GM21526 (cell line): ENCODE measurements around the gene MAEA.
"Not testable (repeated sequence)": the region's sequence is repeated elsewhere in the genome, so short reads cannot be mapped to it uniquely, and the experiment has no call there.

ENCODE experiments used
- ATAC-seq: cut with Tn5 transposase; IDR thresholded peaks from one replicate; pipeline ENCODE4 v1.9.1; 2021; ENCODE audit warnings: moderate library complexity; ENCODE audit not compliant: unreplicated experiment, low FRiP score

MAEA gene

GRCh38 chr4:1333256-1333655 lies 43.6 kb downstream of the MAEA start:
- no peak for ATAC-seq

DNA sequence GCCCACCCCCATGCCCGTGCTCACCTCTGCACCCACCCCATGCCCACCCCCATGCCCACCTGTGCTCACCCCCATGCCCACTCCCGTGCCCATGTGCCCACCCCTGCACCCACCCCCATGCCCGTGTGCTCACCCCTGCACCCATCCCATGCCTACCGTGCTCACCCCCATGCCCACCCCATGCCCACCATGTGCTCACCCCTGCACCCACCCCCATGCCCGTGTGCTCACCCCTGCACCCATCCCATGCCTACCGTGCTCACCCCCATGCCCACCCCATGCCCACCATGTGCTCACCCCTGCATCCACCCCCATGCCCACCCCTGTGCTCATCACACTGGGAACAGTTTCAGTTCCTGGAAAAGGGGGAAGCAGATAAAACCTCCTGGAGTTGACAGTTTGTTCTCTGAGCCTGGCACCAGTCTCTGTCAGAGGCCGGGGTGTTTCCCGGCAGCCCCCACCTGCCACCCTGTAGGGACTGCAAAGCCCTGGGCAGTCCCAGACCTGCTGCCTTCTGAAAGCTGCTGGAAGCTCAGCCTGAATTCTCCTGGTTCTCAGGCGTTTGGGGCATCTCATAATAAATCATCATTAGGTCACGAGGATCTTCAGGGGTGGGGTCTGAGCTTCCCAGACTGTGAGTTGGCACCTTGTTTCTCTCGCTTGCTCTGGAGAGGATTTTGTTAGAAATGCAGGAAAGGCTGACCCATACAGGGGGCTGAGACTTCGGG lies 44.3 kb downstream of the MAEA start:
- ATAC-seq: not testable (repeated sequence)

DNA sequence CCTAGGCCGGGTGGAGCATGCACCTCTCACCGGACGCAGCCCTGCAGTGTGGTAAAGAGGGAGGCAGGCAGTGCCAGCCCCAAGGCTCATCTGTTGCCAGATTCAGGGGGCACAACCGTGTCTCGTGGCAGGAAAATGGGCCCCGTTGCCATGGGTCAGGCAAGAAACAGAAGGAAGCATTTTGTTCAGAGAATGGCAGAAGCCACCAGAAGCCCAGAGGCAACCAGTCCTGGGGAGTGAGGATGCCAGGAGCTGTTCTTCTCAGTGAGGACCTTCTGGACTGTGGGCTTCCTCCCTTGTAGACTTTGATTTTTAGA lies 44.8 kb downstream of the MAEA start:
- no peak for ATAC-seq

GRCh38 chr4:1335193-1335883 lies 45.6 kb downstream of the MAEA start:
- ATAC-seq: not testable (repeated sequence)

GRCh38 chr4:1336088-1336491 lies 46.4 kb downstream of the MAEA start:
- no peak for ATAC-seq

DNA sequence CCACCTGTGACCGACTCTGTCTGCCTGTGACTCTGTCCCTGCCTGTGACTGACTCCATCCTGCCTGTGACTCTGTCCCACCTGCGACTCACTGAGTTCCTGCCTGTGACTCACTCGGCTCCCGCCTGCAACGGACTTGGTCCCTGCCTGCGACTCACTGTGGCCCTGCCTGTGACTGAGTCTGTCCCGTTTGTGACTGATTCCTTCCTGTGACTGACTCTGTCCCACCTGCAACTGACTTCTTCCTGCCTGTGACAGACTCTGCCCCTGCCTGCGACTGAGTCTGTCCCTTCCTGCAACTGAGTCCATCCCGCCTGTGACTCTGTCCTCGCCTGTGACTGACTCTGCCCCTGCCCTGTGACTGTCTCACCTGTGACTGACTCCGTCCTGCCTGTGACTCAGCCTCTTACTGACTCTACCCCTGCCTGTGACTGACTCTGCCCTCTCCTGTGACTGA lies 47.7 kb downstream of the MAEA start:
- ATAC-seq: no peak

- ATAC-seq: no peak
Measured at GRCh38 chr4:1337951-1338751, 48.5 kb downstream of the MAEA start.

DNA sequence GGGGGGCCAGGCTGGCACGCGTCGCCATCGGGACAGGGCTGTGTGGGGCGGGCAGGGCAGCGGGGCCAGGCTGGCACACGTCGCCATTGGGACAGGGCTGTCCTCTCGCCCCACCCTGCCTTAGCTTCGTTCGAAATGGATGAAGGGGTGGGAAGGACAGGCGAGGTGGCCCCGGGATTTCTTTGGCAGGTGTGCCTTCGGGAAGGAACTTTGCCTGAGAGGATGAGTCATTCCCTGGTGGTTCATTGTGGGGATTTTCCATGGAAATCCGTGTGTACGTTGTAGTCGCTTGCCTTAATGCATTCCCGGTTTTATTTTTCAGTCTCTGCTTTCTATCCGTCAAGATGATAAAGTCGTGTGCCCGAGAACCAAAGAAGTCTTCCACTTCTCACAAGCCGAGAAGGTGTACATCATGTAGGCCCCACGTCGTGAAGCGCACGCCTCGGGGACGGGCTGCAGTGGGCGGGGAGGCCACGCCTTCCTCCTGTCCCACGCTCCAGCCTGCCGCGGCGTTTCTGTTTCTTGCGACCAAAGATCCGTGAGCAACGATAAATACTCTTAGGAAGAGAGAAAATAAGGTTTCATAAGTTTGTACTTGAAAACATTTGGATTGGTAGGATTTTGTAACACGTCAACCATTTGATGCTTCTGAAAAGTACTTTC lies 49.2 kb downstream of the MAEA start:
- no peak for ATAC-seq

- no peak for ATAC-seq
Measured at GRCh38 chr4:1339489-1339888, 49.8 kb downstream of the MAEA start.

DNA sequence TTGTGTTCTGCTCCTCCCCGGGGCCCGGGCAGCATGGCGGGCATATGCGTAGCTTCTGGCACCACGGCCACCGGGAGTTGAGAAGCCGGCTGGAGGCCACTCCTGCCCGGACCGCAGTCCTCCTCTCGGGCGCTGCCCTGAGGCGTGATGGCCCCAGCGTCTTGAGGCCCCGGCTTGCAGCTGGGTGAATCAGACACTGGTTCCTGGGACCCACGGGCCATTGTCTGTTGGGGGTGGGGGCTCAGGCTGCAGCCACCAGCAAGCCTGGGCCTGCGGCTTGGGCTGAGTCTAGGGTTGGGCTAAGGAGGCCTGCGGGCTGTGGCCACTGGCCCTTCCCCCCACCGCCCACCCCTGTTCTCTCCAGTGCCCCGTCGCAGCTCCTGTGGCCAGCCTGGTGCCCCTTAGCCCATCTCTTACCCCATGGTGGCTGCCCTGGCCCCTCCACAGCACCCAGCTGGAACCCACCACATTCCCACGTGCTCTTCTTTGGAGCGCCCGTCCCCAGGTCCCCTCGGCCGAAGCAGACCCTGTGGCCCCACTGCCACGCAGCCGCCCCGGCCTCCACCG lies 50.6 kb downstream of the MAEA start:
- ATAC-seq: no peak

DNA sequence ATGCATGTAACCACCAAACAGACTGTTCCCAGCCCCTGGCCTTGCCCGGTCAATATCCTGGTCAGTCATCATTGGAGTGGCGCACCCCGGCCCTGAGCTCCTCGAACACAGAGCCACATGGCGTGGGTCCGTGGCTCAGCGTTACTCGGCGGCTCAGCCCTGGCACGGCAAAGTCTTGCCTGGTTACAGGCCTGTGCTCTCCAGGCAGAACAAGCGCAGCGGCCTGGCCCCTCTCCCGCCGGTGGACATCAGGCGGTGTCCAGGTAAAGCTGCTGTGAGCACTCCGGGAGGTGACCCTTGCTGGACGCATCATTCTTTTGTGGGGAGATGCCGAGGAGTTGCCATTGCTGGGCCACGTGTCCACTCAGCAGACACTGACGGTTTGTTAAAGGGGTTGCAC lies 51.2 kb downstream of the MAEA start:
- no peak for ATAC-seq

DNA sequence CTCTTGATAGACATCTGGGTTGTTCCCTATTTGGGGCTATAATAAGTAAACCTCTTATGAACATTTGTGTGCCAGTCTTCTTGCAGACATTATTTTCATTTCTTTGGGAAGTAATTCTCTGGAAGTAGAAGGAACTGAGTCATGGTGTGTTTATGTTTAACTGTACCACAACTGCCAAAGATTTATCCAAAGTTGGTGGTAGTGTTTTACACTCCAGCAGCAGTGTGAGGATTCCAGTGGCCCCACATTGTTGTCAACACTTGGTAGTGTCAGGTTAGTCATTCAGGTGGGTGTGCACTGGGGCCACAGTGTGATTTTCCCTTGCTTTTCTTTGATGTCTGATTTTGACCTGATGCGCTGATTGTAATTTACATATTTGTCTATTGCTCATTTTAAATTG lies 52.3 kb downstream of the MAEA start:
- ATAC-seq: no peak

- ATAC-seq: no peak
Measured at GRCh38 chr4:1344696-1345095, 55.0 kb downstream of the MAEA start.

DNA sequence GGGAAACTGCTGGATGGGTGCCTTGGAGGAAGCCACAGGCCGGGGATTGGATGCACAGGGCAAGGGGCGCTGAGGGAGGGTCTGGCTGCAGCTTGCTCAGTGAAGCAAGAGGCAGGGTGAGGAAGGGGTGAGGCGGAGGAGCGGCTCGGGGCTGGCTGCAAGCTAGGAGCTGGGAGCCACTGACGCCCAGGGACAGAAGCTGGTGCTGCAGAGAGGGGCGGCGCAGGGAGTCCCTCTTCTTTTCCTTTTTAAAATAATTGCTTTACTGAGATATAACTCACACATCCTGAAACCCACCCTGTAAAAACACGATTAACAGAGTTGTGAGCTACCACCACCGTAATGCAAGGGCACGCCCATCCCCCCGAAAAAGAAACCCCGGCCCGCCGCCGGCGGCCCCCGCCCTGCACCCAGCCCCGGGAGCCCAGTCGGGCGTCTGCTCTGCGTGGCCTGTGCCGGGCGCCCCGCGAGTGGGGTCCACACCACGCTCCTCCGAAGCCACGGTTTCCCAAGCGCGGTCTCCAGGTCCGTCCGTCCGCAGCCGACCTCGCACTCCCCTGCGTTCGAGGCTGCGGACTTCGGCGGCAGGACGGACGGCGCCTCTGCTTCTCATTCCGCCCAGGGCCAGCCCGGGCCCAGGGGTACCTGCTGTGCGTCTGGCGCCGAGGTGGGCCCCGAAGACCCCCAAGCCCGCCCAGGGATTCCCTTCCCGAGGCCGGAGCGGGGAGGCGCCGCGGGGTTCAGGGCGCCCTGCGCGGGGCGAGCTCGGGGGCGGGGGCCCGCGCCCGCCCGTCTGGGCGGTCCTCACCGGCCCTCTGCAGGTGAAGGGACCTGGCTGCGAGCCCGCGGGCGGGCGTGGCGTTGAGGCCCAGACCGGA lies 56.5 kb downstream of the MAEA start:
- peak; percentile 9 for ATAC-seq

DNA sequence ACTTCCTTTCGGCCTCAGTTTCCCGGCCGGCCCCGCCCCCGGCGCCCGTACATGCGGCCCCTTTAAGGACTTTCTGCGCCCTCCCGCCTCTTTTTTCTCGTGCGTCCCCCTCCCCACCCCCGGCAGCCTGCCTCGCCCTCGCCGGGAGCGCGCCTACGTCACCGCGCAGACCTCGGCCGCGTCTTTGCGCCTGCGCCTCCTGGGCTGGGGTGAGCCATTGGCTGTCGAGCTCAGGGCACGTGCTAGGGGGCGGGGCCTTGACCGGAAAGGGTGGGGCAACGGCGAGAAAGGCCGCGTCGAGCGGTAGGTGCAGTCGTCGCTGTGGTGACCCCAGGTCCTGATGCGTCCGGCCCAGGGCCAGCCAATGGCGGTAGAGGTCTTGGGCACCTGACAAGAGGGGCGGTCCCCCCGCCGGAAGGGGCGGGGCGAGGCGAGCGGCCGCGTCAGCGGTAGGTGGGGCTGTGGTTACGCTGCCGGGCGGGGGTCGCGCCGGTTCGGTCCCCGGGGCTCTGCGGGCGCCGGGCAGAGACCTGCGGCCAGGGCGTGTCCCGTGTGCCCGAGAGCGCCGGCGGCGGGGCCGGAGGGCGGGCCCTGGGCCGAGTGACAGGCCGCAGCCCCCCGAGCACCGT lies 57.2 kb downstream of the MAEA start, which contains the start of gene UVSSA:
TSS of gene UVSSA (plus strand) at position 428 of the 629 bp plus-strand sequence. CDS start 884 bp downstream, outside the sequence.
- peak; percentile 89 for ATAC-seq

DNA sequence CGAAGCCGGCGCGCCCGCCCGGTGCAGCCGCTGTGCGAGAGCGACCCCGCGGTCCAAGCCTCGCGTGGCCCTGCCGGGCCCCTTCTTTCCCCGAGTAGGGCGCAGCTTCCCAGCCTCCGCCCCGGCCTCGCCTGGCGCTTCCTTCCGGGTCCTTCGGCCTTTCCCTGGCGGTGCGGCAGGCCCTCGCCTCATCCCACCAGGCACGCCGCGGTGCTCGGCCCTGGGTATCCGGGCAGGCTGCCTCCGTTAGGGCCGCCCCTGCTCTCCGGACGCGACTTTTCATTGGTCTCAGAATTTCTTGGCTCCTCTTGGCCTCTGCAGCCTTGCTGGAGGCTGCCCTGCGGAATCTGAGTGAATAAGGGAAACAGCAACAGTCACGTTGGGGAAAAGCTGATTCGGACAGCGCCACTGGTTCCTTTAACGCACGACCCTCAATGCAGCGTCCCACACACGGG lies 57.7 kb downstream of the MAEA start:
- peak; percentile 23 for ATAC-seq

- ATAC-seq: no peak
Measured at GRCh38 chr4:1348014-1348513, 58.4 kb downstream of the MAEA start.

DNA sequence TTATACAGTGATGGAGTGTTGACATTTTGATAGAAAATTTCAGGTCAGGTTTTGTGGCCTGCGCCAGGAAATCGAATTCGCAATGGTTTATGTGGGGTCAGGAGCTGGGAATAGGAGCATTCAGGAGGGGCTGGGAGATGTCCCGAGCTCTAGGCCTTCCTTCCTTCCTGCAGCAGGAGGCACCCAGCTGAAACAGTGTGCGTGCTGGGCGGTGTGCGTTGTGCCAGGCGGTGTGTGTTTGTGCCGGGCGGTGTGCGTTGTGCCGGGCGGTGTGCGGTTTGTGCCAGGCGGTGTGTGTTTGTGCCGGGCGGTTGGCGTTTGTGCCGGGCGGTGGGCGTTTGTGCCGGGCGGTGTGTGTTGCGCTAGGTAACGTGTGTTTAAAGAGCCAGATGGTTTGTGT lies 59.1 kb downstream of the MAEA start:
- ATAC-seq: no peak
